ENCODE data around the gene MLX.
"Not testable (repeated sequence)": the region's sequence is repeated elsewhere in the genome, so short reads cannot be mapped to it uniquely, and the experiment has no call there.

Gene MLX

DNA sequence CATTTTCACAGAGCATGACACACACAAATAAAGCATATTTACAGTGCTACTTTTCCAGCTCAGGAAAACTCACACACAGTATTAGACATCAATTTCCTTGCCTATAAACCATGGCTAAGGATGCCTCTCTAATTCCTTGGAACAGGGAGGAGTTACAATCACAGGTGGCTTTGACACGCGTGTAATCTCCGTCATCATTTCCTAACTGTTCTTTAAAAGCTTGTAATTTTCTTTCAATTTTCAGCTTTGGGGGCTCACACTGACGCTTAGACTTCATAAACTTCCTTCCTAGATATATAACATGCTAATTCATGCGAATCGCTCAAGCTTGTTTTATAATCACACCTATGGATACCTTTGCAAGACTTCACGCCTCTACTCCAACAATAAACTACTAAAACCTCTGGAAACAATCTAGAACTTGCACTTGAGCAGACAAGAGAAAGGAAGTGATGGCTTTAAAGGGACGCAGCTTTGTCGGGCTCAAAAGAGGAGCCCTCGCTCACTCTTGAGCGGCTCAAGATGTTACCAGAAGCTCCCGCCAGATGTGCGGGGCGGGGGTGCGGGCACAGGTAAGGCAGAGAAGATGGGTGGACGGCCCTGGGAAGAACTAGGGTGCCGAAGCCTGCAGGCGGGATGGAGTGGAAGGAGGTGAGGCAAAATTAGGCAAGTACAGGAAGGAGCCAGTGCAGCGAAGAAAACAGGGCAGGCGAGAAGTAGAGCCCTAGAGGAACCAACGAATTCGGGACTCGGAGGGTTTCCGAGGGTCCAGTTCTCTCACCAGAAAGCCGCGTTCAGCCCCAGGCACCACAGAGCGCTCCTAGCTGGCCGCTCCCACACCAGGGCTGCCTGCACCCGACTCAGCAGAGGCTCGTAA lies 41.6 kb downstream of the MLX start:
- H3K4me3 ChIP-seq (ENCODE audit: low read depth, low read length): peak overlapping the region; percentile 96
- TF ChIP-seq, protein P1, sequence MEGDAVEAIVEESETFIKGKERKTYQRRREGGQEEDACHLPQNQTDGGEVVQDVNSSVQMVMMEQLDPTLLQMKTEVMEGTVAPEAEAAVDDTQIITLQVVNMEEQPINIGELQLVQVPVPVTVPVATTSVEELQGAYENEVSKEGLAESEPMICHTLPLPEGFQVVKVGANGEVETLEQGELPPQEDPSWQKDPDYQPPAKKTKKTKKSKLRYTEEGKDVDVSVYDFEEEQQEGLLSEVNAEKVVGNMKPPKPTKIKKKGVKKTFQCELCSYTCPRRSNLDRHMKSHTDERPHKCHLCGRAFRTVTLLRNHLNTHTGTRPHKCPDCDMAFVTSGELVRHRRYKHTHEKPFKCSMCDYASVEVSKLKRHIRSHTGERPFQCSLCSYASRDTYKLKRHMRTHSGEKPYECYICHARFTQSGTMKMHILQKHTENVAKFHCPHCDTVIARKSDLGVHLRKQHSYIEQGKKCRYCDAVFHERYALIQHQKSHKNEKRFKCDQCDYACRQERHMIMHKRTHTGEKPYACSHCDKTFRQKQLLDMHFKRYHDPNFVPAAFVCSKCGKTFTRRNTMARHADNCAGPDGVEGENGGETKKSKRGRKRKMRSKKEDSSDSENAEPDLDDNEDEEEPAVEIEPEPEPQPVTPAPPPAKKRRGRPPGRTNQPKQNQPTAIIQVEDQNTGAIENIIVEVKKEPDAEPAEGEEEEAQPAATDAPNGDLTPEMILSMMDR (conservative IDR thresholded peaks at IDR 0.05; ENCODE audit: low read depth, low read length): no peak
- DNase-seq (ENCODE audit: low read depth): peak; percentile 23

DNA sequence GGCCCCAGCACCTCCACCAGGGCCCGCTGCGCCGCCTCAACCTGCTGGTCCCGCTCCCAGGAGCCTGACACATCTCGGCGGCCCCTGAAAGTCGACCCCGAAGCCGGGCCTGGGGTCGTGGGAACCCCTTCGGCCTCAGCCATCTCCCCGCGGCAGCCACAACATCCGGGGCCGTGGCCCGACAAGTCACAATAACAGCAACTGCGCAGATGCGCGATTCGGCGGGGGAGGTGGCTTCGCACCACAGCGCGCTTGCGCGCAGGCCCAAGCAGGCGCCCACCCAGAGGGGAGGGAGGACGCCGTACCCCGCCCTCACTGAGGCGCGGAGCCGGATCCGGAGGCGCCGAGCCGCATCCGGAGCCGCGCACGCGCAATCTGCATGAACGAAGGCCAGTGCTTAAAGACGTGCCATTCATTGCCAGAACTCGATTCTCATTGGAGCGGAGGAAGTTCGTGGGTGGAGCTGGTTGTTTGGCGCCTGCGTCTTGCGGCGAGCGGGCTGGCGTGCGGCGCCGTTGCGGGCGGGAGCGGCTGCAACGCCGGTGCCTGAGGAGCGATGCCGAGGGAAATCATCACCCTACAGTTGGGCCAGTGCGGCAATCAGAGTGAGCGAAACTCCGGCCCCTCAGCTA lies 42.4 kb downstream of the MLX start, which contains the start of the genes RETREG3 and TUBG1:
RETREG3 (minus strand) TSS at position 193 of the 632 bp plus-strand sequence; CDS start at position 143, 50 bp downstream.
TUBG1 (plus strand) TSS at position 502 of the 632 bp plus-strand sequence; CDS start at position 557, 55 bp downstream.
- peak within 1 kb of the TSS; percentile 96 for H3K4me3 ChIP-seq (ENCODE audit: low read depth, low read length)
- TF ChIP-seq, protein P1 (conservative IDR thresholded peaks at IDR 0.05; ENCODE audit: low read depth, low read length): peak; percentile 72
- DNase-seq (ENCODE audit: low read depth): peak; percentile 100

DNA sequence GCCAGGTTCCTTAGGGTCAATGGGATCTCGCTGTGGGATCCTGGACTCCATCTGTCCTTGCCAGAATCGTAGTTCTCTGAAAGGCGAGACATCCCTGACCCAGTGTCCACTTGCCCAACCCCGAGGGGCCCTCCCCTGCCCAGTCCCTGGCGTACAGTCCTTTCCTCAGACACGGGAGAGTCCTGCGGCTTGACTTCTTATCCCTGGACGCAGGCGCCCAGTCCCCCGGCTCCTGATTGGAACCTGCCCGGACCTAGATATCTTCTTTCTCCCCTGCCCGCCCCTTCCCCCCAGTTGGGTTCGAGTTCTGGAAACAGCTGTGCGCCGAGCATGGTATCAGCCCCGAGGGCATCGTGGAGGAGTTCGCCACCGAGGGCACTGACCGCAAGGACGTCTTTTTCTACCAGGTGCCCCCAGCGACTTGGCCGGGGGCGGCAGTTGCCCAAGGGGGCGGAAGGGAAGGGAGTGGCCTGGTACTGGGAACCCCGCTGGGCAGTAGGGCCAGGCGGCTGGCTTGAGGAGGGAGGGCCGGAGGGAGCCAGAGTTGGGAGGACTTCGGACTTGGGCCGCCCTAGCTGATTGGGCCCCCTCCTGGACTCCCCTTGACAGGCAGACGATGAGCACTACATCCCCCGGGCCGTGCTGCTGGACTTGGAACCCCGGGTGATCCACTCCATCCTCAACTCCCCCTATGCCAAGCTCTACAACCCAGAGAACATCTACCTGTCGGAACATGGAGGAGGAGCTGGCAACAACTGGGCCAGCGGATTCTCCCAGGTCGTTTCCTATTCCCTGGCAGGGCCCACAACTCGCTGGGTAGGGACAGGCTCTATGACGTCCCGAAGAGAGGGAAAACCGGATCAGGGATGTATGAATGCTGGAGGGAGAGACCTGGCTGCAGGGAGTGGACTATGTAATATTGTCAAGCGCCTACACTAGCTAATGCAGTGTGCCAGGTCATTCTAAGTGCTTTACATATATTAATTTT lies 43.2 kb downstream of the MLX start:
- H3K4me3 ChIP-seq (ENCODE audit: low read depth, low read length): peak overlapping the region; percentile 69
- DNase-seq (ENCODE audit: low read depth): not testable (repeated sequence)

DNA sequence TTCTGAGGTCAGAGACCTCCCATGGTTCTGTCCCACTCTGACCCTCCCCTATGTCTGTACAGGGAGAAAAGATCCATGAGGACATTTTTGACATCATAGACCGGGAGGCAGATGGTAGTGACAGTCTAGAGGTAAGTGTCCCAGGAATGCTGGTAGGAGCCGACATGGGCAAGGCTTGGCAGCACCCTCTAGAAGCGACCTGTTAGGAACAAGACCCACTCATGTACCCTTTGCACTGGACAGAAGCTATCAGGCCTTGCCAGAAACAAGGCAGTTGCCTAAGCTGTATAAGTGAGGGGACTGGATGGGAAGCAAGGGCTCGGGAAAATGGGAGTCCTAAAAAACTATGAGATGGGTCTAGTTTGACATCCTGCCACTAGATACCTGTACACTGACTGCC lies 45.1 kb downstream of the MLX start:
- DNase-seq (ENCODE audit: low read depth): no peak
- no peak overlapping the region for H3K4me3 ChIP-seq (ENCODE audit: low read depth, low read length)
- TF ChIP-seq, protein P1 (conservative IDR thresholded peaks at IDR 0.05; ENCODE audit: low read depth, low read length): no peak

DNA sequence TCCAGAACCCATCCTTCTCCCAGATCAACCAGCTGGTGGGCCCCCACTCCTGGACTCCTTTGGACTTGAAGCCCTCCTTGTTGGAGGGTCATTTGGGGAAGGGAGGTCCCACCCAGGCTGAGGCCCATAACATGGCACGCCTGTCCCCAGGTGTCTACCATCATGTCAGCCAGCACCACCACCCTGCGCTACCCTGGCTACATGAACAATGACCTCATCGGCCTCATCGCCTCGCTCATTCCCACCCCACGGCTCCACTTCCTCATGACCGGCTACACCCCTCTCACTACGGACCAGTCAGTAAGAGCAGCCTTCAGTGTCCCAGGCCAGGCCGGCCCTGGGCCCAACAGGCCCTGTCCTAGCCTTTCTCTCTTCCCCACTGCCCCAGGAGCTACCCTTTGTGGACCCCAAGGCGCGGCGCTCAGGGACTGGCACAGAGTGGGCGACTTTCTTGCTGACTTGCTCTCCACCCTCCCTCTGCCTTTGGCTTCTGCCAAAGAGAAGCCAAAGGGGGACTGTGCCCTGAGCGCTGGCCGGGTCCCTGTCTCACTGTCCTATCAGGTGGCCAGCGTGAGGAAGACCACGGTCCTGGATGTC lies 46.9 kb downstream of the MLX start:
- no peak overlapping the region for H3K4me3 ChIP-seq (ENCODE audit: low read depth, low read length)
- TF ChIP-seq, protein P1 (conservative IDR thresholded peaks at IDR 0.05; ENCODE audit: low read depth, low read length): no peak
- no peak for DNase-seq (ENCODE audit: low read depth)

DNA sequence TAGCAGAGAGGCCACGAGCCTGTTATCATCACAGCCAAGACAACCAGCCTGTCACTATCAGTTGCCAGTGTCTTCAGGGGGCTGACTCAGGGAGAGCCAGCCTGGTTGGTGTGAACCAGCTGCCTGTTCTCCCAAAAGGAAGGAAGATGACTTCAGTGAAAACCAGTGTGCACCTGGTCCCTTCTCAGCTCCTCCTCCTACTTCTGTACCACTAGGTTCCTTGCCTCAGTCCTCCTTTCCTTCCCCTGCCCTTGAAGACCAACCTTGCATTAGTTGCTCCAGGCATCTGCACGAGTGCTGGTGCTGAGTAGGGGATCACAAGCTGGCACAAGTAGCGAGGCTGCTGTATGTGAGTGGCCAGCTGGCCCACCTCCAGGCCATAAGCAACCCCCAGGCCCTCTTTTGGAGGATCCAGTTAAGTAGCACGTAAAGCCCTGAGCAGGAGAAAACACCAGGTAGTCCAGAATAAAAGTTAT lies 51.1 kb downstream of the MLX start:
- H3K4me3 ChIP-seq (ENCODE audit: low read depth, low read length): no peak overlapping the region
- DNase-seq (ENCODE audit: low read depth): no peak
- TF ChIP-seq, protein P1 (conservative IDR thresholded peaks at IDR 0.05; ENCODE audit: low read depth, low read length): no peak
